Esophagus muscularis mucosa (tissue), 4 donors: ENCODE data around the gene KIAA1755. TPM values are rescaled to one million over a fixed set of nuclear protein-coding genes. Genes with fewer than 3 reads are reported as not detected.

ENCODE experiments used
- DNase-seq: peaks from one replicate; pipeline ENCODE4 v3.0.0-alpha.2; 2017; ENCODE audit errors: extremely low spot score
- H3K27ac ChIP-seq, 4 donors: fragments of 200-600 bp; sonication (generic); replicated peaks in 1 of 4; 1 replicate in 3 of 4; 2 replicates in 1 of 4; pipeline ENCODE4 v1.5.1; 2016 to 2019; ENCODE audit warnings: mild to moderate bottlenecking in 1 of 4
- H3K27me3 ChIP-seq, 4 donors: fragments of 200-600 bp; sonication (generic); one replicate each; pipeline versions ENCODE4 v1.5.1 to v1.6.0; 2016 to 2019
- H3K36me3 ChIP-seq, 4 donors: fragments of 200-600 bp; sonication (generic); one replicate each; pipeline ENCODE4 v1.5.1; 2016 to 2019
- H3K4me1 ChIP-seq, 4 donors: fragments of 200-600 bp; sonication (generic); one replicate each; pipeline ENCODE4 v1.5.1; 2016 to 2019
- H3K4me3 ChIP-seq, 4 donors: fragments of 200-600 bp; sonication (generic); 1 replicate in 2 of 4; 2 replicates in 2 of 4; pipeline ENCODE4 v1.5.1; 2016 to 2019; ENCODE audit warnings: mild to moderate bottlenecking in 4 of 4, moderate library complexity in 1 of 4
- H3K9me3 ChIP-seq, 4 donors: fragments of 200-600 bp; sonication (generic); 1 replicate in 3 of 4; 2 replicates in 1 of 4; pipeline ENCODE4 v1.5.1; 2016 to 2019
- CTCF ChIP-seq, 3 experiments: fragments of 200-600 bp in 2 of 3; fragments of 450-650 bp in 1 of 3; sonication (generic) in 2 of 3; IDR thresholded peaks; one replicate each; pipeline ENCODE4 v1.5.1; 2017 to 2019; ENCODE audit warnings: antibody characterized with exemption in 3 of 3, mild to moderate bottlenecking in 2 of 3, moderate library complexity in 1 of 3
- EP300 ChIP-seq: sonication (generic); formaldehyde crosslinking; IDR thresholded peaks from one replicate; pipeline ENCODE4 v1.6.1; 2017; ENCODE audit warnings: antibody characterized with exemption
- POLR2A ChIP-seq: fragments of 450-650 bp; IDR thresholded peaks from one replicate; pipeline ENCODE4 v1.6.1; 2017; ENCODE audit warnings: antibody characterized with exemption, moderate library complexity, mild to moderate bottlenecking, low read depth
- POLR2AphosphoS5 ChIP-seq, 2 donors: sonication (generic); formaldehyde crosslinking; IDR thresholded peaks; one replicate each; pipeline ENCODE4 v1.6.1; 2017; ENCODE audit warnings: antibody characterized with exemption in 2 of 2
- WGBS: methylation state at CpG from one replicate; pipeline ENCODE4 v1.1.5; 2018; 5-methylcytosine and 5-hydroxymethylcytosine counted together
- intact Hi-C: fragments of 100-400 bp; cut with DNase I; formaldehyde crosslinking; loops from one replicate; pipeline ENCODE4 v1.15.1; 2023
- total RNA-seq, 4 donors: library from RNA; depleted of rRNA; stranded (reverse); fragments of >200 nt; gene quantifications; one replicate each; pipeline versions ENCODE4 v1.1.0 to v1.2.1, GENCODE V29; 2016

The KIAA1755 gene
- total RNA-seq, 4 donors from 2014 or later = 7.3 to 13.3 (median 8.5) TPM

- peak; percentile 49 for TF ChIP-seq POLR2A
- TF ChIP-seq POLR2AphosphoS5 (IDR thresholded peaks at IDR 0.05) = peak; percentile 65 to 81
- peak; percentile 89 to 95 (median 90) for TF ChIP-seq CTCF (IDR thresholded peaks at IDR 0.05)
- TF ChIP-seq EP300 = no peak
- H3K36me3 ChIP-seq = peaks cover 0 to 15% (median 12%) of the 10 kb centered on the region in 4 donors
- intact Hi-C loops = loop anchor here (1.0 to 5.0 kb wide), 3 partner anchors 57 to 108 kb away; no protein-coding TSS in a partner anchor
- no peaks in the 10 kb centered on the region for H3K9me3 ChIP-seq
- H3K27ac ChIP-seq = peak within 1 kb of the TSS; percentile 80 to 93 (median 87)
- 32% methylated on average over 15 of the region's 46 CpGs for WGBS
- DNase-seq = no peak
- H3K4me3 ChIP-seq = peak within 1 kb of the TSS; percentile 60 to 66 (median 66)
- peaks cover 59 to 91% (median 82%) of the 10 kb centered on the region in 4 donors for H3K4me1 ChIP-seq
- H3K27me3 ChIP-seq = no peaks in the 10 kb centered on the region
Observed at GRCh38 chr20:38165089-38165965, 95.2 kb downstream of the KIAA1755 start, which contains the start of gene TGM2. Gene TGM2 (minus strand): TSS chr20:38165270. CDS start chr20:38165198, 72 bp downstream.

GRCh38 chr20:38164624-38165088, 95.9 kb downstream of the KIAA1755 start:
- intact Hi-C loops = loop anchor here (1.0 to 5.0 kb wide), 3 partner anchors 58 to 107 kb away; no protein-coding TSS in a partner anchor
- Histone ChIP-seq H3K27me3 (no peaks in the 10 kb centered on the region), H3K9me3 (no peaks in the 10 kb centered on the region), H3K4me3 (peak overlapping the region; percentile 60 to 66 (median 66)), H3K4me1 (peaks cover 66 to 98% (median 88%) of the 10 kb centered on the region in 4 donors), H3K27ac (peak overlapping the region; percentile 80 to 93 (median 87)), H3K36me3 (peaks cover 0 to 21% (median 19%) of the 10 kb centered on the region in 4 donors)
- no peak for DNase-seq
- 52% methylated on average over 14 of the region's 14 CpGs for WGBS
- no peak for TF ChIP-seq CTCF (IDR thresholded peaks at IDR 0.05)
- TF ChIP-seq POLR2A = no peak
- TF ChIP-seq POLR2AphosphoS5 (IDR thresholded peaks at IDR 0.05) = no peak
- no peak for TF ChIP-seq EP300

- intact Hi-C loops = no loop called here
- H3K27ac ChIP-seq = peak overlapping the region; percentile 80 to 93 (median 87)
- peaks cover 65 to 98% (median 93%) of the 10 kb centered on the region in 4 donors for H3K4me1 ChIP-seq
- TF ChIP-seq CTCF (IDR thresholded peaks at IDR 0.05) (no peak), EP300 (no peak), POLR2AphosphoS5 (IDR thresholded peaks at IDR 0.05) (no peak), POLR2A (no peak)
- H3K27me3 ChIP-seq = no peaks in the 10 kb centered on the region
- peak overlapping the region; percentile 60 to 66 (median 66) for H3K4me3 ChIP-seq
- no peak for DNase-seq
- peaks cover 0 to 26% (median 19%) of the 10 kb centered on the region in 4 donors for H3K36me3 ChIP-seq
- WGBS = 79% methylated on average over 5 of the region's 5 CpGs
- no peaks in the 10 kb centered on the region for H3K9me3 ChIP-seq
Observed at GRCh38 chr20:38164069-38164468, 96.5 kb downstream of the KIAA1755 start.

- Histone ChIP-seq H3K27me3 (no peaks in the 10 kb centered on the region), H3K27ac (peak overlapping the region; percentile 80 to 93 (median 87)), H3K9me3 (no peaks in the 10 kb centered on the region), H3K36me3 (peaks cover 0 to 26% (median 19%) of the 10 kb centered on the region in 4 donors), H3K4me3 (peak overlapping the region; percentile 60 to 66 (median 66)), H3K4me1 (peaks cover 65 to 98% (median 94%) of the 10 kb centered on the region in 4 donors)
- 79% methylated on average over 15 of the region's 15 CpGs for WGBS
- TF ChIP-seq EP300 = no peak
- no peak for TF ChIP-seq POLR2A
- TF ChIP-seq CTCF (IDR thresholded peaks at IDR 0.05) = no peak
- no peak for TF ChIP-seq POLR2AphosphoS5 (IDR thresholded peaks at IDR 0.05)
- no peak for DNase-seq
- intact Hi-C loops = no loop called here
Observed at GRCh38 chr20:38162878-38163875, 97.4 kb downstream of the KIAA1755 start.
